ENCODE data around the gene PLA2G4A.

DNA sequence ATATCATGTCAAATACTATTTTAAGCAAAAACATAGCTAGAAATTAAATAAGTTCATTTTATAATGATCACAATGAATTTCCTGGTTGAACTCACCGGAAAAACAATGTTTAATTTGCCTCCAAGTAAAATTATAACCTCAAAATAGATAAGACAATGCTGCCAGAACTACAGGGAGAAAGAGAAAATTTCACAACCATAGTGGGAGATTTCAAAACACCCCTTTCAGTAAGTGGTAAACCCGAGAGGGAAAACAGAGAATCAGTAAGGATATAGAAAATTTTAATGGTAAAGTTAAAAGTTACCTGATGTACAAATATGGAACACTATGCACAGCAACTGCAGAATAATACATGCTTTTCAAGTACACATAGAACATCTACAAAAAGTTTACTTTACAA is 43.2 kb upstream of the PLA2G4A start:
- TF ChIP-seq POLR2A (IDR thresholded peaks at IDR 0.05): no peak
- TF ChIP-seq, protein P1, sequence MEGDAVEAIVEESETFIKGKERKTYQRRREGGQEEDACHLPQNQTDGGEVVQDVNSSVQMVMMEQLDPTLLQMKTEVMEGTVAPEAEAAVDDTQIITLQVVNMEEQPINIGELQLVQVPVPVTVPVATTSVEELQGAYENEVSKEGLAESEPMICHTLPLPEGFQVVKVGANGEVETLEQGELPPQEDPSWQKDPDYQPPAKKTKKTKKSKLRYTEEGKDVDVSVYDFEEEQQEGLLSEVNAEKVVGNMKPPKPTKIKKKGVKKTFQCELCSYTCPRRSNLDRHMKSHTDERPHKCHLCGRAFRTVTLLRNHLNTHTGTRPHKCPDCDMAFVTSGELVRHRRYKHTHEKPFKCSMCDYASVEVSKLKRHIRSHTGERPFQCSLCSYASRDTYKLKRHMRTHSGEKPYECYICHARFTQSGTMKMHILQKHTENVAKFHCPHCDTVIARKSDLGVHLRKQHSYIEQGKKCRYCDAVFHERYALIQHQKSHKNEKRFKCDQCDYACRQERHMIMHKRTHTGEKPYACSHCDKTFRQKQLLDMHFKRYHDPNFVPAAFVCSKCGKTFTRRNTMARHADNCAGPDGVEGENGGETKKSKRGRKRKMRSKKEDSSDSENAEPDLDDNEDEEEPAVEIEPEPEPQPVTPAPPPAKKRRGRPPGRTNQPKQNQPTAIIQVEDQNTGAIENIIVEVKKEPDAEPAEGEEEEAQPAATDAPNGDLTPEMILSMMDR (IDR thresholded peaks at IDR 0.05): no peak

All from esophagus squamous epithelium (tissue), 4 donors.